KMS-11 (cell line): Measurements from ENCODE around the gene CDH4.

Experiments used
- H2AFZ ChIP-seq: fragments of 200-600 bp; sonication (generic); 2 replicates; pipeline ENCODE4 v1.6.1; 2016; ENCODE audit warnings: antibody characterized with exemption, mixed run types, low read depth
- H3K27ac ChIP-seq: fragments of 200-600 bp; sonication (generic); 2 replicates; pipeline ENCODE4 v1.6.1; 2016; ENCODE audit warnings: mild to moderate bottlenecking, mixed run types
- H3K27me3 ChIP-seq: fragments of 200-600 bp; sonication (generic); 2 replicates; pipeline ENCODE4 v1.6.1; 2017; ENCODE audit warnings: mild to moderate bottlenecking, low read depth, mixed run types, moderate library complexity; ENCODE audit not compliant: insufficient read depth
- H3K36me3 ChIP-seq: fragments of 200-600 bp; sonication (generic); 2 replicates; pipeline ENCODE4 v1.6.1; 2017; ENCODE audit warnings: mild to moderate bottlenecking, mixed run types; ENCODE audit not compliant: insufficient read depth
- H3K4me1 ChIP-seq: fragments of 200-600 bp; sonication (generic); 2 replicates; pipeline ENCODE4 v1.6.1; 2016; ENCODE audit warnings: mild to moderate bottlenecking, low read depth, mixed run types; ENCODE audit not compliant: poor library complexity, severe bottlenecking
- H3K4me2 ChIP-seq: fragments of 200-600 bp; sonication (generic); 2 replicates; pipeline ENCODE4 v1.7.0; 2016; ENCODE audit warnings: mild to moderate bottlenecking, mixed run types
- H3K4me3 ChIP-seq: fragments of 200-600 bp; sonication (generic); IDR thresholded peaks from 2 replicates; pipeline ENCODE4 v1.6.1; 2017; ENCODE audit warnings: low read depth, low read length, mixed read lengths; ENCODE audit not compliant: insufficient read depth
- H3K79me2 ChIP-seq: fragments of 200-600 bp; sonication (generic); 2 replicates; pipeline ENCODE4 v1.6.1; 2016; ENCODE audit warnings: low read depth, mixed run types; ENCODE audit not compliant: insufficient read depth
- H3K9ac ChIP-seq: fragments of 200-600 bp; sonication (generic); 2 replicates; pipeline ENCODE4 v1.6.1; 2016; ENCODE audit warnings: mild to moderate bottlenecking, mixed run types
- H4K20me1 ChIP-seq: fragments of 200-600 bp; sonication (generic); 2 replicates; pipeline ENCODE4 v1.6.1; 2016; ENCODE audit warnings: mild to moderate bottlenecking, mixed run types; ENCODE audit not compliant: insufficient read depth
- TF ChIP-seq, protein P1 (sequence below): fragments of 200-600 bp; sonication (generic); conservative IDR thresholded peaks from 2 replicates; pipeline ENCODE4 v1.6.1; 2017; ENCODE audit warnings: low read depth, mild to moderate bottlenecking, antibody characterized with exemption, low read length, moderate library complexity, mixed read lengths

The CDH4 gene

DNA sequence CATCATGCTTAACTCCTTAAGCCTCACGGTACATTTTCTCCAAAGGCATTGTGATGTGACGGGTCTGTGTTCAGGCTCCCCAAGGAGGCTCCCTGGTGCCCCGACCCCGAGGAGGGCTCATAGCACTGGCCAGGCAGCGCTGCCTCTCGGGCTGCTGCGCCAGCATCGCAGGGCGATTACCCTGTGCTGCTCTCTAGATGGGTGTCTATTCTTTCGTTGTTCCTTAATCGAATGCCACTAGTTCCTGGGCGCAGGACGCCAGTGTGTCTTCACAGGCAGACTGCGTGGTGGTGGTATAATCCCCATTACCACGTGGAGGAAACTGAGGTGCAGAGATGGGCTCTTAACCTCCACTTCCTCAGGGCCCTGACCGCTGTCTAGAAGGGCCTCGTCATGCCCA lies 267.4 kb downstream of the CDH4 start:
- Histone ChIP-seq H3K4me2 (no peak overlapping the region), H3K79me2 (no peaks in the 10 kb centered on the region), H2AFZ (no peak overlapping the region), H3K4me3 (no peak overlapping the region), H3K27ac (no peak overlapping the region), H3K9ac (no peak overlapping the region), H3K4me1 (no peaks in the 10 kb centered on the region), H4K20me1 (no peaks in the 10 kb centered on the region), H3K36me3 (no peaks in the 10 kb centered on the region), H3K27me3 (peaks cover 14% of the 10 kb centered on the region; the same call in 1 of the 2 replicates)
- TF ChIP-seq, protein P1, sequence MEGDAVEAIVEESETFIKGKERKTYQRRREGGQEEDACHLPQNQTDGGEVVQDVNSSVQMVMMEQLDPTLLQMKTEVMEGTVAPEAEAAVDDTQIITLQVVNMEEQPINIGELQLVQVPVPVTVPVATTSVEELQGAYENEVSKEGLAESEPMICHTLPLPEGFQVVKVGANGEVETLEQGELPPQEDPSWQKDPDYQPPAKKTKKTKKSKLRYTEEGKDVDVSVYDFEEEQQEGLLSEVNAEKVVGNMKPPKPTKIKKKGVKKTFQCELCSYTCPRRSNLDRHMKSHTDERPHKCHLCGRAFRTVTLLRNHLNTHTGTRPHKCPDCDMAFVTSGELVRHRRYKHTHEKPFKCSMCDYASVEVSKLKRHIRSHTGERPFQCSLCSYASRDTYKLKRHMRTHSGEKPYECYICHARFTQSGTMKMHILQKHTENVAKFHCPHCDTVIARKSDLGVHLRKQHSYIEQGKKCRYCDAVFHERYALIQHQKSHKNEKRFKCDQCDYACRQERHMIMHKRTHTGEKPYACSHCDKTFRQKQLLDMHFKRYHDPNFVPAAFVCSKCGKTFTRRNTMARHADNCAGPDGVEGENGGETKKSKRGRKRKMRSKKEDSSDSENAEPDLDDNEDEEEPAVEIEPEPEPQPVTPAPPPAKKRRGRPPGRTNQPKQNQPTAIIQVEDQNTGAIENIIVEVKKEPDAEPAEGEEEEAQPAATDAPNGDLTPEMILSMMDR = no peak

DNA sequence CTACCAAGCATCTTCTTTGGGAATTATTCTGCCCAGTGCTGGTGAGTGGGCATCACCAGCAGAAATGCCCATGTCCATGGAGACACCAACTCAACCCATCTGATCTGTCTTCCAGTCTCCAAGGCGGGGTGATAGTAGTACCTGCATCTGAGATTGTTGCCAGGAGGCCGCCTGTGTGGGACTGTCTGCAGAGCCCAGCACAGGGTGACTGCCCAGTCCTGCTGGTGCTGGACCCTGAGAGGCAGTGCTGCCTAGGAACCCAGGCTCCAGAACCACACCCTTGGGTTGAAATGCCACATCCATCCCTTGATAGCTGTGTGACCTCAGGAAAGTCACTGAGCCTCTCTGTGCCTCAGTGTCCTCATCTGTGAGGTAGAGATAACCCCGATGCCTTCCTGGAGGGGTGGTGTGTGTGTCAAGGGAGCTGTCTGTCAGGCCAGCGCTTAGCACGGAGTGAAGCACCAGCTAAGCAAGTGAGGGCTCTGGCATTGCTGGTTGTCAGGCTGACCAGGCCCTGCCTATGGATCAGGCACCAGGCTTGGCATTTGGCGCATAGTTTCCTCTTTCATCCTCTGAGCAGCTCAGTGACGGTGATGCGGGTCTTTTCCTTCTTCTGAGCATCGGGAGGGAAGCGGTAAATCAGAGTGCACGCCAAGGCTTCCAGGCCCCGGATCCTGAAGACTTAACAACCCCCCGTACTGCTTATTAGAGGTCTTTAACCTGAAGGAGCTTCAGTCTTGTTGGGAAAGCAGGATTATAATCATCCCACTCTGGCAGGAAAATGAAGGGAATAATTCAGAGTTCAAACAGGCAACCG lies 268.2 kb downstream of the CDH4 start:
- H3K4me2 ChIP-seq = no peak overlapping the region
- H3K4me3 ChIP-seq = no peak overlapping the region
- H3K27ac ChIP-seq = no peak overlapping the region
- H3K9ac ChIP-seq = no peak overlapping the region
- no peaks in the 10 kb centered on the region for H3K36me3 ChIP-seq
- no peaks in the 10 kb centered on the region for H4K20me1 ChIP-seq
- TF ChIP-seq, protein P1 = no peak
- no peaks in the 10 kb centered on the region for H3K79me2 ChIP-seq
- no peaks in the 10 kb centered on the region for H3K4me1 ChIP-seq
- H3K27me3 ChIP-seq = peaks cover 14% of the 10 kb centered on the region; the same call in 1 of the 2 replicates
- no peak overlapping the region for H2AFZ ChIP-seq

DNA sequence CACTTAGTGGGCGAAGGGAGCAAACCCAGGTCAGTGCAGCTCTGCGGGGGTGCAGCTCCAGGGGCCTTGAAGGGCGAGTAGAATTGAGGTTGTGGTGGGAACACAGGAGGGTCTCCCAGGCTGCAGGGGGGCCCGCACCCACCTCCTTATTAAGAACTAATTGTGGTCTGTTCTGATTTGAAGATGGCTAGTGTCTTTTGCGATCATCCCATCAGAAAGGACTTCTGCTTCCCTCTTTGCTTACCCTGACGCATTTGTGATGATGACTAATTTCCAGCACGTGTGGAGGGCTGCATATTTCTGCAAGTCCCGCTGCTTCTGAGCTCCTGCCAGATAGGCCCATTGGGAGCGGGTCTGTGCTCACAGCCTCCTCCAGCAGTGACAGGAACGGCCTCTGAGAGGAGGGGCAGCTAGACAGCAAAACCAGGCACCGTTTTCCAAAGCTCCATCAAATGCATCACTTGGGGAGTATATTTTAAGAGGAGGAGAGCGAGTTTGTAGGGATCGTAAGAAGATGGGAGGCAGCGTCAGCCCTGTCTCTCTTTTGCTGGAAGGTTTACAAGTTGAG lies 268.9 kb downstream of the CDH4 start:
- Histone ChIP-seq H3K9ac (no peak overlapping the region), H4K20me1 (no peaks in the 10 kb centered on the region), H3K36me3 (no peaks in the 10 kb centered on the region), H2AFZ (no peak overlapping the region), H3K27me3 (peaks cover 18% of the 10 kb centered on the region; the same call in 1 of the 2 replicates), H3K4me2 (no peak overlapping the region), H3K79me2 (no peaks in the 10 kb centered on the region), H3K4me1 (no peaks in the 10 kb centered on the region), H3K4me3 (no peak overlapping the region), H3K27ac (no peak overlapping the region)
- TF ChIP-seq, protein P1 = no peak

DNA sequence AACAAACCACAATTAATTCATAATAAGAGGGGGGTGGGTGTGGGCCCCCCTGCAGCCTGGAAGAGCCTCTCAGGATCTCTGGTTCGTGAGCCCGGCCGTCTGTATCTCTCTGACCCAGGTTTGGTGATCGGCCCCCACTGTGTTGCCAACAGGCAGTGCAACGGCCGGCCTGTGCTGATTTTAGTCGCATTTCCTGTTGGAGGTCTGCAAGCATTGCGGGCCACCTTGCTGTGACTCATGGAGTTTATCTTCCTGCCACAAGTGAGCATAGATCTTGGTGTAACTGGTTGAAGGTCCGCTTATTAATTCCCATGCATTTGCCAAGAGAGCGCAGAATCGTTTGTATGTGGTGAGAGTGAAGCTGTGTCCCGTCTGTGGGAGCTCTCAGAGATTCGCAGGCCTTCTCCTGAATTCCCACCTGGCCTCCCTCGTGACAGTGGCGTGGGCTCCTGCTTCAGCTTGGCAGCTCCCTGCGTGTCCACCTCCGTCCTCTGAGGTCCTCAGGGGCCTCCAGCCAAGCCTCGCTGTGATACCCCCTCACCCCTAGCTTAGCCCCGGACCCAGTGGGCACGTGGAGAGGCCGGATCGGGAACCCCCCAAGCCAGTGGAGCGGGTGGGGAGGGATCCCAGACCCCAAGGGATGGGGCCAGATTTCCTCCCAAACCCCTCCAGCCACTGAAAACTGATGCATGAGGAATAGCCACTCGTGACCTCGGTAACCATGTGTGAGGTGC lies 269.8 kb downstream of the CDH4 start:
- H3K79me2 ChIP-seq = no peaks in the 10 kb centered on the region
- no peak overlapping the region for H3K4me3 ChIP-seq
- TF ChIP-seq, protein P1 = no peak
- H3K27me3 ChIP-seq = peaks cover 18% of the 10 kb centered on the region; the same call in 1 of the 2 replicates
- no peak overlapping the region for H3K9ac ChIP-seq
- no peaks in the 10 kb centered on the region for H3K4me1 ChIP-seq
- no peak overlapping the region for H3K4me2 ChIP-seq
- no peaks in the 10 kb centered on the region for H4K20me1 ChIP-seq
- no peak overlapping the region for H2AFZ ChIP-seq
- H3K27ac ChIP-seq = no peak overlapping the region
- no peaks in the 10 kb centered on the region for H3K36me3 ChIP-seq
